ENCODE results near the gene CA10.

DNA sequence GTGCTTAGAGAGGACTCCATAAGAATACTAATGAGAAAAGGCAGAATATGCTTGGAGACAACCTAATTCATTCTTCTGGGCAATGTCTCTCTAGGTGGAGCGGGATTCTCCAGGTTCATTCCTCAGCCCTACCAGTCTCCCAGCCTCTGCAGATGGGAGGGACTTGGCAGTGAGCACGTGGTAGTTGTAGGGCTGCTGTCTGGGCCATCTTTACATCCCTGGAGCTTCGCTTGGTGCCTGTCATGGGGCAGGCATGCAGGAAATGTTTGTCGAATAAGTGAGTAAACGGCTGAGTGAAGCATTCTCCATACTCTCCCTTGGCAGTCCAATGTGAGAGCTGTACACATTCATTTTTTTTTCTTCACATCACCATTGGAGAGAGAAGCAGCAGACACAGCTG is 510.7 kb downstream of the CA10 start:
- TF ChIP-seq, protein P1, sequence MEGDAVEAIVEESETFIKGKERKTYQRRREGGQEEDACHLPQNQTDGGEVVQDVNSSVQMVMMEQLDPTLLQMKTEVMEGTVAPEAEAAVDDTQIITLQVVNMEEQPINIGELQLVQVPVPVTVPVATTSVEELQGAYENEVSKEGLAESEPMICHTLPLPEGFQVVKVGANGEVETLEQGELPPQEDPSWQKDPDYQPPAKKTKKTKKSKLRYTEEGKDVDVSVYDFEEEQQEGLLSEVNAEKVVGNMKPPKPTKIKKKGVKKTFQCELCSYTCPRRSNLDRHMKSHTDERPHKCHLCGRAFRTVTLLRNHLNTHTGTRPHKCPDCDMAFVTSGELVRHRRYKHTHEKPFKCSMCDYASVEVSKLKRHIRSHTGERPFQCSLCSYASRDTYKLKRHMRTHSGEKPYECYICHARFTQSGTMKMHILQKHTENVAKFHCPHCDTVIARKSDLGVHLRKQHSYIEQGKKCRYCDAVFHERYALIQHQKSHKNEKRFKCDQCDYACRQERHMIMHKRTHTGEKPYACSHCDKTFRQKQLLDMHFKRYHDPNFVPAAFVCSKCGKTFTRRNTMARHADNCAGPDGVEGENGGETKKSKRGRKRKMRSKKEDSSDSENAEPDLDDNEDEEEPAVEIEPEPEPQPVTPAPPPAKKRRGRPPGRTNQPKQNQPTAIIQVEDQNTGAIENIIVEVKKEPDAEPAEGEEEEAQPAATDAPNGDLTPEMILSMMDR (IDR thresholded peaks at IDR 0.05), result no peak
- no peak for TF ChIP-seq EP300 (IDR thresholded peaks at IDR 0.05)
